Mucosa of descending colon (tissue), 3 donors: ENCODE measurements around the gene SPPL3. TPM values are rescaled to one million over a fixed set of nuclear protein-coding genes. Genes with fewer than 3 reads are reported as not detected.

Experiments
- ATAC-seq: fragments of 200-7000 bp; cut with Tn5 transposase; one replicate; pipeline ENCODE4 v1.9.1; 2020; ENCODE audit warnings: mild to moderate bottlenecking, moderate library complexity
- DNase-seq, 3 donors: peaks; one replicate each; pipeline ENCODE4 v3.0.0-alpha.2; 2020
- H3K36me3 ChIP-seq: fragments of 200-600 bp; one replicate; pipeline ENCODE4 v1.8.0; 2021; ENCODE audit warnings: low read depth, mild to moderate bottlenecking
- H3K4me1 ChIP-seq: fragments of 200-600 bp; one replicate; pipeline ENCODE4 v1.8.0; 2021; ENCODE audit warnings: low read depth, mild to moderate bottlenecking
- H3K4me3 ChIP-seq: fragments of 200-600 bp; one replicate; pipeline ENCODE4 v1.8.0; 2021; ENCODE audit warnings: mild to moderate bottlenecking
- H3K9me3 ChIP-seq: fragments of 200-600 bp; one replicate; pipeline ENCODE4 v1.8.0; 2021; ENCODE audit warnings: mild to moderate bottlenecking
- intact Hi-C, 2 donors: fragments of 100-400 bp; cut with DNase I in 1 of 2; cut with micrococcal nuclease in 1 of 2; formaldehyde crosslinking; loops; one replicate each; pipeline versions ENCODE4 v1.11.0 to v1.11.1; 2022; cut with DNase I, micrococcal nuclease
- total RNA-seq, 3 donors: library from RNA; stranded (reverse); fragmentation: NEBNext Ultra II Directional in 2 of 3; extraction: Animal tissue kit (Norgen Biotek cat#: 25700) in 2 of 3; gene quantifications; one replicate each; pipeline versions ENCODE4 v1.2.1 to v1.2.4, GENCODE V29; 2021 to 2023
- TF ChIP-seq, protein P1 (sequence below): fragments of 200-600 bp; IDR thresholded peaks from one replicate; pipeline ENCODE4 v1.8.0; 2022; ENCODE audit warnings: antibody characterized with exemption, mild to moderate bottlenecking
- donor health status: DM: no; HTN: no; CAD: no; lungs with moderate emphysema.
- donor health status: DM: no; HTN: no; CAD: no.
- donor health status: DM: no; HTN: yes; CAD: no.

SPPL3 gene
- total RNA-seq, 3 donors from 2014 or later: 51.8 to 72.1 (median 65.6) TPM

DNA sequence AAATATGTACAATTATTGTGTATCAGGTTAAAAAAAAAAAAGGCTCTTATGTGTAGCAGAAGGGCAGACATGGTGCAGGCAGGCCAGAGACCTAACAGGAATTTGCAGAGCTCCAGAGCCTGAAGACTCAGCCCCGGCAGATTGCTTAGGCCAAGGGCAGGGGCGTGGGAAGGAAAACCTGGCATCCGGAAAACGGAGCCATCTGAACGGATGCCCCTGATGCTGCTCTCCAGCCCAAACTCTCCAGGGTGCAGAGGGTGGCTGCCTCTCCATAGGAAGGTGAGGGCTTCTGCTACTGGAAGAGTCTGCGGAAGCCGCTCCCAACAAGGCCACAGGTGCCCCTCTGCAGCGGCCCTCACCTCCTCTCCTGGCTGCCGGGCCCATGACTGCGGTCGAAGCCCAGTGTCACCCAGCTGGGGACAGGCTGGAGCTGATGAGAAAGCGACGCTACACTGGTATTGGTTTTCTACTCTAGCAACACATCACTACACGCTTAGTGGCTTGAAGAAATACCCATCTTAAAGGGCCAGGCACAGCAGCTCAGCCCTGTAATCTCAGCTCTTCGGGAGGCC is 159.2 kb downstream of the SPPL3 start:
- ATAC-seq: no peak

DNA sequence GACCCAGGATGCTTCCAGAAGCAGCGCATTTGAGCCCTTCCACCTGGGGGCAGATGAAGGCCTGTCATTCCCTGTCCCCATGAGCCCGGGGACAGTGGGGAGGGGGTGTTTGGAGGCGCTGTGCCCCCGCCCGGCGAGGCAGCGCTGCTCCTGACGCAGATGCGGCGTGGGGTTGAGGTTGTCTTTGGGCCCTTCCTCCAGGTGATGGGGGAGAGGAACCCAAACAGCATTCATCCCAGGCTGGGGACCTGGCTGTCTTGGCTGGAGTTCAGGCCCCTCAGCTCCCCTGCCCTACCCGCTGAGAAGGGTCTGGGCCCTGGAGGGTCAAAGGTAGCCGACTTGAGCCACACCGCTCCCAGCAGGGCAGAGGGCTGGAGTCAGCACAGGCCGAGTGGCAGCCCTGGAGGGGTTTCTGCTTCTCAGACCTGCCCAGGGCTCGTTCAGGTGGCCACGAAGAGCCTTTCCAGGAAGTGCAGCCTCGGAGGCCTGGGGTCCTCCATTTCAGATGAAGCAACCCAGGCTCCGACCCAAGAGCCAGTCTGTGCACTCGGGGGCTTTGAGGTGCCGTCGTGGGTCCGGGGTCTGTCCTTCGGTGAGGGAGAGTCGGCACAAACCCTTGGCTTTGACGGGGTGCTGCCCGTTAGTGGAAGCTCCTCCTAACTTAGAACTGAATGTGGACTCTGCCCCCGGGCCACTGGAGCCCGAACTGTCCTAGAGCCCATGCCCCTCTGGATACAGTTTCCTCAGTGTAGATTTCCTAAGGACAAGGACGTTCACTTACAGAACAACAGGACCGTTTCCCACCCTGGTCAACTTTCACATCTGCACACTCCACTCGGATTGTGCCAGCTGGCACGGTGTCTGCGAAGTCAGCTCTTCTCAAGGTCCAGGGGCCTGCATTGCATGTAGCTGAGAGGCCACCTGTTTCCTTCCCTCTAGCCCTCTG is 162.4 kb downstream of the SPPL3 start:
- no peaks in the 10 kb centered on the region for H3K4me1 ChIP-seq
- no peak for ATAC-seq
- no peak for DNase-seq

More for the DNA sequence above, 159.2 kb downstream of the SPPL3 start:
- no peaks in the 10 kb centered on the region for H3K4me1 ChIP-seq
- no peaks in the 10 kb centered on the region for H3K36me3 ChIP-seq
- H3K4me3 ChIP-seq: no peak overlapping the region
- TF ChIP-seq, protein P1, sequence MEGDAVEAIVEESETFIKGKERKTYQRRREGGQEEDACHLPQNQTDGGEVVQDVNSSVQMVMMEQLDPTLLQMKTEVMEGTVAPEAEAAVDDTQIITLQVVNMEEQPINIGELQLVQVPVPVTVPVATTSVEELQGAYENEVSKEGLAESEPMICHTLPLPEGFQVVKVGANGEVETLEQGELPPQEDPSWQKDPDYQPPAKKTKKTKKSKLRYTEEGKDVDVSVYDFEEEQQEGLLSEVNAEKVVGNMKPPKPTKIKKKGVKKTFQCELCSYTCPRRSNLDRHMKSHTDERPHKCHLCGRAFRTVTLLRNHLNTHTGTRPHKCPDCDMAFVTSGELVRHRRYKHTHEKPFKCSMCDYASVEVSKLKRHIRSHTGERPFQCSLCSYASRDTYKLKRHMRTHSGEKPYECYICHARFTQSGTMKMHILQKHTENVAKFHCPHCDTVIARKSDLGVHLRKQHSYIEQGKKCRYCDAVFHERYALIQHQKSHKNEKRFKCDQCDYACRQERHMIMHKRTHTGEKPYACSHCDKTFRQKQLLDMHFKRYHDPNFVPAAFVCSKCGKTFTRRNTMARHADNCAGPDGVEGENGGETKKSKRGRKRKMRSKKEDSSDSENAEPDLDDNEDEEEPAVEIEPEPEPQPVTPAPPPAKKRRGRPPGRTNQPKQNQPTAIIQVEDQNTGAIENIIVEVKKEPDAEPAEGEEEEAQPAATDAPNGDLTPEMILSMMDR: no peak
- intact Hi-C loops: no loop called here
- no peaks in the 10 kb centered on the region for H3K9me3 ChIP-seq
- no peak for DNase-seq

DNA sequence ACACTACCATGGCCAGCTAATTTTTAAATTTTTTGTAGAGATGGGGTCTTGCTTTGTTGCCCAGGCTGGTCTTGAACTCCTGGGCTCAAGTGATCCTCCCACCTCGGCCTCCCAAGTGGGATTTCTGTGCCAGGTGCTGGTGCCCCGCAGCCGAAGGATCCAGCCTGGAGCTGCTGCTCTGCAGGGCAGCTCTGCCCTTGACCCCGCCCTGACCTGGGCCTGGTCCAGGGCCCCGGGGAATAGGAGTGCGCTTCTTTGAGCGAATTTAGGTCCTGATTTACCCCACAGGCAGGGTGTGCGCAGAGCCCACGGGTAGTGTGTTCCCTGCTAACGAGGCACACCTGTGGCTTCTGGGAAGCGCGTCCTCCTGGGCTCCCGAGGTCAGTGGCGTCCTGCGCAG is 163.3 kb downstream of the SPPL3 start:
- no peak for DNase-seq
- Histone ChIP-seq H3K4me3 (no peak overlapping the region), H3K4me1 (no peaks in the 10 kb centered on the region), H3K9me3 (no peaks in the 10 kb centered on the region), H3K36me3 (no peaks in the 10 kb centered on the region)
- intact Hi-C loops: no loop called here
- TF ChIP-seq, protein P1: no peak
- ATAC-seq: no peak

More for the DNA sequence above, 162.4 kb downstream of the SPPL3 start:
- intact Hi-C loops: no loop called here
- TF ChIP-seq, protein P1: no peak
- no peaks in the 10 kb centered on the region for H3K9me3 ChIP-seq
- H3K36me3 ChIP-seq: no peaks in the 10 kb centered on the region
- no peak overlapping the region for H3K4me3 ChIP-seq

DNA sequence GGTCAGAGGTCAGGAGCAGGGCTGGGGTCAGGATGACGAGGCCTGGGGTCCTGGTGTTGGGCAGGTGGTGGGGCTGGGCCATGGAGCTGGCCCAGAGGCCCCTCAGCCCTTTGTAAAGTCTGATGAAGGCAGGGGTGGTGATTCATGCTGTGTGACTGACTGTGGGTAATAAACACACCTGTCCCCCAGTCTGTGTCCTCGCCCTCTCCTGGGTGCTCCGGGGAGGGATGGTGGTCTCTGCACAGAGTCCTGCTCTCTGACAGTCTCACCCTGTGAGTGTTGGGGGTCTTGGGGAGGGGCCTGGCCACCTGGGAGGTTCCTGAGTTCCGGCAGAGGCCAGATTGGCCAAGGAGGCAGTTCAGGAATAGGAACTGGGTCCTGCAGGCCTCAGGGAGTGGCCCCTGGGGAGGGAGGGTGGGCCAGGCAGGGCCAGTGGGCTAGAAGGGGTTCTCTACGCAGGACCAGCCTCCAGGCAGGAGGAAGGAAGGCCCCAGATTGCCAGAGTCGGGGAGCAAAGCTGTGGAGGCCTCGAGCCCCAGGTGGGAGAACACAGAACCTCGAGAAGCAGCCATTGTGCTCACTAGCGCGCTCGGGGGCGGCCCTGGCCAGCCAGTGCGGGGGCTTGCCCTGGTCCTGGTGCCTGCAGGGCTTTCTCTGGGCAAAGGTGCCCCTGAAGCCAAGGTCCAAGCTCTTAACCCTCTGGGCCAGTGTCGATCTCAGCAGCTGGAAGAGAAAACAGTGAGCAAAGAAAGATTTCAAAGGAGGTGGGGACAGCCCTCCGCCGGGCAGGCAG is 164.1 kb downstream of the SPPL3 start:
- H3K36me3 ChIP-seq: no peaks in the 10 kb centered on the region
- TF ChIP-seq, protein P1: no peak
- no peaks in the 10 kb centered on the region for H3K9me3 ChIP-seq
- intact Hi-C loops: no loop called here
- no peak overlapping the region for H3K4me3 ChIP-seq
- DNase-seq (no peak), ATAC-seq (no peak)
- H3K4me1 ChIP-seq: no peaks in the 10 kb centered on the region

DNA sequence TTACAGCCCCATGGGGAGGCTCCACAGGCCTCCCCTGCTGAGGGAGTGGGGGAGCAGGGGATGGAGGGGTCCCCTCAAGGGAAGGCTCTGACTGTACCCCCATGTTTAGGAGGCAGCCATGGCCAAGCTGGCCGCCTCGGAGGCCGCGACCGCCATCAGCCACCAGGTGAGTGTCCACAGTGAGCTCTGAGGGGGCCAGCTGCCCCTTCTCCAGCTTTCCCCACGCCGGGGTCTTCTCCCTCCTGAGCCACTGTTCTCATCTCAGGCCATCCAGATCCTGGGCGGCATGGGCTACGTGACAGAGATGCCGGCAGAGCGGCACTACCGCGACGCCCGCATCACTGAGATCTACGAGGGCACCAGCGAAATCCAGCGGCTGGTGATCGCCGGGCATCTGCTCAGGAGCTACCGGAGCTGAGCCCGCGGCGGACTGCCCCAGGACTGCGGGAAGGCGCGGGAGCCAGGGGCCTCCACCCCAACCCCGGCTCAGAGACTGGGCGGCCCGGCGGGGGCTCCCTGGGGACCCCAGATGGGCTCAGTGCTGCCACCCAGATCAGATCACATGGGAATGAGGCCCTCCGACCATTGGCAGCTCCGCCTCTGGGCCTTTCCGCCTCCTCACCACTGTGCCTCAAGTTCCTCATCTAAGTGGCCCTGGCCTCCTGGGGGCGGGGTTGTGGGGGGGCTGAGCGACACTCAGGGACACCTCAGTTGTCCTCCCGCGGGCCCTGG is 165.0 kb downstream of the SPPL3 start:
- intact Hi-C loops: no loop called here
- TF ChIP-seq, protein P1: no peak
- H3K4me1 ChIP-seq: no peaks in the 10 kb centered on the region
- no peaks in the 10 kb centered on the region for H3K36me3 ChIP-seq
- no peak for ATAC-seq
- no peaks in the 10 kb centered on the region for H3K9me3 ChIP-seq
- no peak overlapping the region for H3K4me3 ChIP-seq
- DNase-seq: no peak
